HG03108 (cell line): Measurements from ENCODE around the gene RNF213.
"Not testable (repeated sequence)": the region's sequence is repeated elsewhere in the genome, so short reads cannot be mapped to it uniquely, and the experiment has no call there.

ENCODE experiments used
- ATAC-seq: cut with Tn5 transposase; IDR thresholded peaks from one replicate; pipeline ENCODE4 v1.9.1; 2021; ENCODE audit warnings: moderate library complexity; ENCODE audit not compliant: unreplicated experiment

The RNF213 gene

GRCh38 chr17:80267391-80267790 lies 6.7 kb downstream of the RNF213 start:
- ATAC-seq = no peak

- ATAC-seq = no peak
Observed at GRCh38 chr17:80268427-80268826, 7.8 kb downstream of the RNF213 start.

- ATAC-seq = no peak
Observed at GRCh38 chr17:80269405-80269807, 8.8 kb downstream of the RNF213 start.

GRCh38 chr17:80270104-80270503 lies 9.5 kb downstream of the RNF213 start:
- no peak for ATAC-seq

- no peak for ATAC-seq
Observed at GRCh38 chr17:80270836-80271235, 10.2 kb downstream of the RNF213 start.

- ATAC-seq = no peak
Observed at GRCh38 chr17:80272366-80272765, 11.7 kb downstream of the RNF213 start.

GRCh38 chr17:80274331-80274730 lies 13.7 kb downstream of the RNF213 start:
- no peak for ATAC-seq

- ATAC-seq = no peak
Observed at GRCh38 chr17:80274871-80275449, 14.3 kb downstream of the RNF213 start.

- ATAC-seq = not testable (repeated sequence)
Observed at GRCh38 chr17:80275857-80276256, 15.2 kb downstream of the RNF213 start.

GRCh38 chr17:80277751-80278671 lies 17.4 kb downstream of the RNF213 start:
- ATAC-seq = no peak

GRCh38 chr17:80279895-80280294 lies 19.2 kb downstream of the RNF213 start:
- no peak for ATAC-seq

GRCh38 chr17:80281516-80281915 lies 20.9 kb downstream of the RNF213 start:
- ATAC-seq = no peak

GRCh38 chr17:80283116-80283852 lies 22.6 kb downstream of the RNF213 start:
- no peak for ATAC-seq

GRCh38 chr17:80284631-80285030 lies 24.0 kb downstream of the RNF213 start:
- ATAC-seq = no peak

- ATAC-seq = no peak
Observed at GRCh38 chr17:80285237-80285920, 24.7 kb downstream of the RNF213 start.

GRCh38 chr17:80286638-80286960 lies 25.9 kb downstream of the RNF213 start:
- ATAC-seq = no peak

- ATAC-seq = no peak
Observed at GRCh38 chr17:80287038-80287437, 26.4 kb downstream of the RNF213 start.

GRCh38 chr17:80287806-80288567 lies 27.3 kb downstream of the RNF213 start:
- no peak for ATAC-seq

- ATAC-seq = no peak
Observed at GRCh38 chr17:80289616-80290015, 29.0 kb downstream of the RNF213 start.

GRCh38 chr17:80290156-80290555 lies 29.5 kb downstream of the RNF213 start:
- ATAC-seq = no peak
